IMR-90 (cell line): ENCODE data around the gene TSPAN33. TPM values are rescaled to one million over a fixed set of nuclear protein-coding genes. Genes with fewer than 3 reads are reported as not detected.

Source experiments
- ATAC-seq: fragments of 200-7000 bp; cut with Tn5 transposase; 2 replicates; pipeline ENCODE4 v1.9.1; 2020; ENCODE audit warnings: low read depth, mild to moderate bottlenecking, moderate library complexity
- BruUV-seq: library from RNA; stranded (reverse); fragments of 400-500 nt; replicated peaks from 2 replicates; lab custom pipeline; 2021; lab: Mats Ljungman, UMichigan
- CTCF ChIA-PET: fragments of 300-600 bp; formaldehyde crosslinking; extraction: SDS; loops from one replicate; lab custom pipeline; 2021; ENCODE audit warnings: antibody characterized with exemption; lab: Yijun Ruan, JAX
- POLR2A ChIA-PET: fragments of 300-600 bp; sonication (Branson Sonifier 250); formaldehyde crosslinking; loops from one replicate; lab custom pipeline; 2022; ENCODE audit warnings: antibody characterized with exemption; ENCODE audit not compliant: unreplicated experiment; lab: Charles Lee
- DNase-seq: peaks from one replicate; pipeline ENCODE4 v3.0.0; 2013
- H2AFZ ChIP-seq: replicated peaks from 2 replicates; pipeline ENCODE3; 2013; ENCODE audit warnings: low read length, mild to moderate bottlenecking; ENCODE audit not compliant: poor library complexity
- H2AK5ac ChIP-seq: 2 replicates; pipeline ENCODE4 v1.6.1; 2013; ENCODE audit warnings: low read depth, low read length, inconsistent platforms
- H2AK9ac ChIP-seq: replicated peaks from 2 replicates; pipeline ENCODE3; 2013; ENCODE audit warnings: mild to moderate bottlenecking, low read depth, low read length, moderate library complexity; ENCODE audit not compliant: poor library complexity
- H2BK120ac ChIP-seq: 2 replicates; pipeline ENCODE4 v1.6.1; 2013; ENCODE audit warnings: low read depth, low read length, inconsistent platforms
- H2BK15ac ChIP-seq: 3 replicates; pipeline ENCODE4 v1.6.1; 2013; ENCODE audit warnings: low read depth, low read length, inconsistent platforms
- H2BK20ac ChIP-seq: 2 replicates; pipeline ENCODE4 v1.6.1; 2013; ENCODE audit warnings: low read depth, mild to moderate bottlenecking, inconsistent platforms, low read length, moderate library complexity
- H2BK5ac ChIP-seq: 2 replicates; pipeline ENCODE4 v1.6.1; 2013; ENCODE audit warnings: mild to moderate bottlenecking, low read depth, low read length, inconsistent platforms; ENCODE audit not compliant: poor library complexity, severe bottlenecking
- H3K14ac ChIP-seq: replicated peaks from 2 replicates; pipeline ENCODE4 v1.6.1; 2013; ENCODE audit warnings: low read depth, low read length, inconsistent platforms
- H3K18ac ChIP-seq: 2 replicates; pipeline ENCODE4 v1.6.1; 2013; ENCODE audit warnings: low read depth, low read length, control low read depth
- H3K23ac ChIP-seq: 2 replicates; pipeline ENCODE4 v1.6.1; 2013; ENCODE audit warnings: low read depth, low read length, inconsistent platforms
- H3K27ac ChIP-seq: 2 replicates; pipeline ENCODE4 v1.5.1; 2013; ENCODE audit warnings: mild to moderate bottlenecking, control low read depth, low read length; ENCODE audit not compliant: insufficient read depth
- H3K27me3 ChIP-seq: 2 replicates; pipeline ENCODE4 v1.6.1; 2013; ENCODE audit warnings: low read length; ENCODE audit not compliant: control insufficient read depth, insufficient read depth
- H3K36me3 ChIP-seq: 2 replicates; pipeline ENCODE4 v1.6.1; 2013; ENCODE audit warnings: low read length, mixed read lengths; ENCODE audit not compliant: control insufficient read depth, insufficient read depth
- H3K4ac ChIP-seq: 2 replicates; pipeline ENCODE4 v1.6.1; 2013; ENCODE audit warnings: low read depth, low read length, inconsistent platforms
- H3K4me1 ChIP-seq: 2 replicates; pipeline ENCODE4 v1.6.1; 2013; ENCODE audit warnings: low read length, mixed read lengths; ENCODE audit not compliant: control insufficient read depth, insufficient read depth
- H3K4me2 ChIP-seq: 2 replicates; pipeline ENCODE4 v1.6.1; 2013; ENCODE audit warnings: low read depth, mild to moderate bottlenecking, control low read depth, low read length, moderate library complexity
- H3K4me3 ChIP-seq: 2 replicates; pipeline ENCODE4 v1.5.1; 2013; ENCODE audit warnings: low read depth, mild to moderate bottlenecking, control low read depth, low read length, moderate library complexity; ENCODE audit not compliant: insufficient read depth
- H3K56ac ChIP-seq: 2 replicates; pipeline ENCODE4 v1.6.1; 2013; ENCODE audit warnings: low read length, inconsistent platforms; ENCODE audit not compliant: insufficient read depth; ENCODE audit errors: extremely low read depth
- H3K79me1 ChIP-seq, 2 experiments: 2 replicates each; pipeline ENCODE4 v1.6.1; 2013; ENCODE audit warnings: low read length in 2 of 2, inconsistent platforms in 1 of 2, low read depth in 1 of 2
- H3K9ac ChIP-seq: 2 replicates; pipeline ENCODE4 v1.6.1; 2013; ENCODE audit warnings: low read depth, low read length, control low read depth
- H3K9me1 ChIP-seq: 2 replicates; pipeline ENCODE4 v1.6.1; 2013; ENCODE audit warnings: low read length, inconsistent platforms; ENCODE audit not compliant: insufficient read depth
- H3K9me3 ChIP-seq: 2 replicates; pipeline ENCODE4 v1.6.1; 2013; ENCODE audit warnings: low read length; ENCODE audit not compliant: control insufficient read depth, insufficient read depth
- H4K20me1 ChIP-seq: 2 replicates; pipeline ENCODE4 v1.6.1; 2013; ENCODE audit warnings: low read length, inconsistent platforms; ENCODE audit not compliant: insufficient read depth
- H4K5ac ChIP-seq: 2 replicates; pipeline ENCODE4 v1.6.1; 2013; ENCODE audit warnings: mild to moderate bottlenecking, low read depth, low read length, control low read depth
- H4K8ac ChIP-seq, 2 experiments: 2 replicates each; pipeline ENCODE4 v1.6.1; 2013; ENCODE audit warnings: low read depth in 2 of 2, low read length in 2 of 2, control low read depth in 1 of 2, inconsistent platforms in 1 of 2
- H4K91ac ChIP-seq: 2 replicates; pipeline ENCODE4 v1.6.1; 2013; ENCODE audit warnings: low read depth, low read length, inconsistent platforms; ENCODE audit not compliant: insufficient read depth
- MAFK ChIP-seq: IDR thresholded peaks from 2 replicates; pipeline ENCODE4 v1.6.1; 2012; ENCODE audit warnings: low read depth, low read length, improper control_type of control experiment
- MAZ ChIP-seq: IDR thresholded peaks from 2 replicates; pipeline ENCODE4 v1.6.1; 2012; ENCODE audit warnings: low read depth, mild to moderate bottlenecking, low read length, improper control_type of control experiment, moderate library complexity, borderline replicate concordance
- MXI1 ChIP-seq: IDR thresholded peaks from 2 replicates; pipeline ENCODE4 v1.6.1; 2012; ENCODE audit warnings: low read depth, mild to moderate bottlenecking, low read length, moderate library complexity, borderline replicate concordance
- POLR2A ChIP-seq: IDR thresholded peaks from 2 replicates; pipeline ENCODE4 v1.6.1; 2012; ENCODE audit warnings: mild to moderate bottlenecking, low read depth, low read length
- SMC3 ChIP-seq: fragments of 150-350 bp; IDR thresholded peaks from 2 replicates; pipeline ENCODE4 v1.6.1; 2016; ENCODE audit warnings: low read depth, mild to moderate bottlenecking, antibody characterized with exemption, low read length, moderate library complexity
- WGBS, 2 experiments: methylation state at CpG; one replicate each; pipeline versions ENCODE4 v1.1.5 to v1.1.7; 2013; ENCODE audit warnings: missing lambda C conversion rate in 2 of 2; ENCODE audit not compliant: insufficient read length in 1 of 2; ENCODE audit errors: extremely low coverage in 2 of 2; 5-methylcytosine and 5-hydroxymethylcytosine counted together
- dilution Hi-C: fragments of 300-500 bp; cut with HindIII; formaldehyde crosslinking; loops from one replicate; pipeline ENCODE4 v1.14.3; 2018; ENCODE audit warnings: low sequenced_read_pairs; ENCODE audit not compliant: unreplicated experiment
- in situ Hi-C: fragments of 300-500 bp; cut with MboI; formaldehyde crosslinking; loops from 3 replicates; pipeline ENCODE4 v1.14.3; 2019; ENCODE audit warnings: low sequenced_read_pairs, inconsistent platforms, mixed read lengths
- intact Hi-C: fragments of 100-400 bp; cut with micrococcal nuclease; formaldehyde crosslinking; loops from 2 replicates; pipeline ENCODE4 v1.10.0; 2022
- polyA plus RNA-seq, 3 experiments: library from polyadenylated mRNA; depleted of rRNA; stranded (reverse); fragments of >200 nt; gene quantifications; 2 replicates each; pipeline ENCODE4 v1.2.3, GENCODE V29; 2012; ENCODE audit warnings: low replicate concordance in 1 of 3
- total RNA-seq: library from RNA; depleted of rRNA; stranded (reverse); fragments of >200 nt; gene quantifications from 2 replicates; pipeline ENCODE4 v1.2.3, GENCODE V29; 2012

TSPAN33 gene
- total and polyA plus RNA-seq, 2 of the 4 experiments (the other 2 are of a cell fraction) = 0.17 to 0.36 TPM

DNA sequence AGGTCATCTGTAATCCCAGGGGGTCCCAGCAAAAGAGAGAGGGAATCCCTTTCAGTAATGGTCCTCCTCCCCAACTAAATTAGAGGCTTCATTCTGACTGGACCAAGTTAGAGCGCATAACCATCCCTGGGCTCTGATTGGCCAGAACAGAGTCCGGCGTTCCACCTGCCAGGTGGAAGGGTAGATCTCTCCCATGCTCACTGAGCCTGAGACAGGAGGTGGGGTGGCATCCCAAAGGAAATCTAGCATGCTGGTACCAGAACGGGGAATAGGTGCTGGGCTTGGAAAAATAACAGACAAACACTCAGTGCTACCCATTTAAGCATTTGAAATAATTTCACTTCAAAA, 21.0 kb upstream of the TSPAN33 start:
- intact Hi-C loops = no loop called here
- no peak overlapping the region for H3K56ac ChIP-seq
- H3K79me1 ChIP-seq = no peaks in the 10 kb centered on the region
- ATAC-seq (no peak), DNase-seq (no peak)
- TF ChIP-seq MXI1 = no peak
- TF ChIP-seq MAFK = no peak
- TF ChIP-seq MAZ = no peak
- TF ChIP-seq POLR2A = no peak
- TF ChIP-seq SMC3 = no peak
- no peak overlapping the region for H3K4me2 ChIP-seq
- no peaks in the 10 kb centered on the region for H3K9me1 ChIP-seq
- H3K14ac ChIP-seq = no peak overlapping the region
- H2AK9ac ChIP-seq = no peak overlapping the region
- H3K9ac ChIP-seq = no peak overlapping the region
- H3K4ac ChIP-seq = no peak overlapping the region
- H3K4me3 ChIP-seq = no peak overlapping the region
- no peaks in the 10 kb centered on the region for H4K20me1 ChIP-seq
- no CpG with 5 or more reads among the region's 4 CpGs for WGBS, 2 experiments
- H3K18ac ChIP-seq = no peak overlapping the region
- peaks cover 28% of the 10 kb centered on the region for H3K27me3 ChIP-seq
- ChIA-PET CTCF (no interaction called here), POLR2A (no interaction called here)
- H2AK5ac ChIP-seq = no peak overlapping the region
- BruUV-seq = no TSS peak
- in situ Hi-C loops = no loop called here
- dilution Hi-C loops = no loop called here
- peaks cover 8% of the 10 kb centered on the region for H3K9me3 ChIP-seq
- no peak overlapping the region for H3K27ac ChIP-seq
- no peak overlapping the region for H2BK15ac ChIP-seq
- no peak overlapping the region for H4K8ac ChIP-seq
- H2BK5ac ChIP-seq = no peak overlapping the region
- no peaks in the 10 kb centered on the region for H3K36me3 ChIP-seq
- no peak overlapping the region for H2BK20ac ChIP-seq
- no peak overlapping the region for H4K5ac ChIP-seq
- H3K4me1 ChIP-seq = no peaks in the 10 kb centered on the region
- no peak overlapping the region for H2AFZ ChIP-seq
- H3K23ac ChIP-seq = no peak overlapping the region
- H4K91ac ChIP-seq = no peak overlapping the region
- no peak overlapping the region for H2BK120ac ChIP-seq
